ENCODE measurements around the gene MTUS2. TPM values are rescaled to one million over a fixed set of nuclear protein-coding genes. Genes with fewer than 3 reads are reported as not detected.

Gene MTUS2
- total RNA-seq, 1 donor from 2014 or later = 0.41 TPM

GRCh38 chr13:28822801-28823200 is 2.7 kb downstream of the MTUS2 start:
- Histone ChIP-seq H3K27ac (no peak overlapping the region), H3K27me3 (peaks cover 45% of the 10 kb centered on the region), H3K36me3 (no peaks in the 10 kb centered on the region), H3K4me1 (peaks cover 7% of the 10 kb centered on the region), H3K9me3 (no peaks in the 10 kb centered on the region), H3K4me3 (no peak overlapping the region)
- intact Hi-C loops (cut with DNase I) = no loop called here
- DNase-seq = no peak
- no peak for TF ChIP-seq CTCF (IDR thresholded peaks at IDR 0.05)
- no peak for ATAC-seq

- Histone ChIP-seq H3K9me3 (peaks cover 6% of the 10 kb centered on the region), H3K27me3 (peaks cover 27% of the 10 kb centered on the region), H3K36me3 (no peaks in the 10 kb centered on the region), H3K4me1 (peaks cover 6% of the 10 kb centered on the region), H3K27ac (no peak overlapping the region), H3K4me3 (no peak overlapping the region)
- ATAC-seq (no peak), DNase-seq (no peak)
- TF ChIP-seq CTCF (IDR thresholded peaks at IDR 0.05) = no peak
- intact Hi-C loops (cut with DNase I) = no loop called here
Observed at GRCh38 chr13:28825379-28825778, 5.2 kb downstream of the MTUS2 start.

- Histone ChIP-seq H3K4me1 (no peaks in the 10 kb centered on the region), H3K27ac (no peak overlapping the region), H3K4me3 (no peak overlapping the region), H3K9me3 (peaks cover 12% of the 10 kb centered on the region), H3K36me3 (no peaks in the 10 kb centered on the region), H3K27me3 (peaks cover 17% of the 10 kb centered on the region)
- intact Hi-C loops (cut with DNase I) = no loop called here
- DNase-seq (no peak), ATAC-seq (no peak)
- no peak for TF ChIP-seq CTCF (IDR thresholded peaks at IDR 0.05)
Observed at GRCh38 chr13:28826368-28826767, 6.2 kb downstream of the MTUS2 start.

- no peak overlapping the region for H3K27ac ChIP-seq
- TF ChIP-seq CTCF (IDR thresholded peaks at IDR 0.05) = no peak
- H3K4me3 ChIP-seq = no peak overlapping the region
- H3K36me3 ChIP-seq = no peaks in the 10 kb centered on the region
- peaks cover 12% of the 10 kb centered on the region for H3K9me3 ChIP-seq
- DNase-seq = no peak
- H3K27me3 ChIP-seq = no peaks in the 10 kb centered on the region
- no peak for ATAC-seq
- no peaks in the 10 kb centered on the region for H3K4me1 ChIP-seq
- intact Hi-C loops (cut with DNase I) = no loop called here
Observed at GRCh38 chr13:28830580-28830979, 10.4 kb downstream of the MTUS2 start.

- Histone ChIP-seq H3K9me3 (peaks cover 12% of the 10 kb centered on the region), H3K36me3 (no peaks in the 10 kb centered on the region), H3K4me1 (no peaks in the 10 kb centered on the region), H3K27ac (no peak overlapping the region), H3K4me3 (no peak overlapping the region), H3K27me3 (no peaks in the 10 kb centered on the region)
- ATAC-seq = no peak
- TF ChIP-seq CTCF (IDR thresholded peaks at IDR 0.05) = no peak
- DNase-seq = no peak
- intact Hi-C loops (cut with DNase I) = no loop called here
Observed at GRCh38 chr13:28831117-28831516, 11.0 kb downstream of the MTUS2 start.

- H3K9me3 ChIP-seq = no peaks in the 10 kb centered on the region
- no peaks in the 10 kb centered on the region for H3K27me3 ChIP-seq
- TF ChIP-seq CTCF (IDR thresholded peaks at IDR 0.05) = no peak
- ATAC-seq = no peak
- no peaks in the 10 kb centered on the region for H3K36me3 ChIP-seq
- intact Hi-C loops (cut with DNase I) = no loop called here
- no peak overlapping the region for H3K4me3 ChIP-seq
- no peak for DNase-seq
- no peak overlapping the region for H3K27ac ChIP-seq
- H3K4me1 ChIP-seq = no peaks in the 10 kb centered on the region
Observed at GRCh38 chr13:28837111-28837510, 17.0 kb downstream of the MTUS2 start.
